ENCODE results near the gene NFATC2.

The NFATC2 gene

DNA sequence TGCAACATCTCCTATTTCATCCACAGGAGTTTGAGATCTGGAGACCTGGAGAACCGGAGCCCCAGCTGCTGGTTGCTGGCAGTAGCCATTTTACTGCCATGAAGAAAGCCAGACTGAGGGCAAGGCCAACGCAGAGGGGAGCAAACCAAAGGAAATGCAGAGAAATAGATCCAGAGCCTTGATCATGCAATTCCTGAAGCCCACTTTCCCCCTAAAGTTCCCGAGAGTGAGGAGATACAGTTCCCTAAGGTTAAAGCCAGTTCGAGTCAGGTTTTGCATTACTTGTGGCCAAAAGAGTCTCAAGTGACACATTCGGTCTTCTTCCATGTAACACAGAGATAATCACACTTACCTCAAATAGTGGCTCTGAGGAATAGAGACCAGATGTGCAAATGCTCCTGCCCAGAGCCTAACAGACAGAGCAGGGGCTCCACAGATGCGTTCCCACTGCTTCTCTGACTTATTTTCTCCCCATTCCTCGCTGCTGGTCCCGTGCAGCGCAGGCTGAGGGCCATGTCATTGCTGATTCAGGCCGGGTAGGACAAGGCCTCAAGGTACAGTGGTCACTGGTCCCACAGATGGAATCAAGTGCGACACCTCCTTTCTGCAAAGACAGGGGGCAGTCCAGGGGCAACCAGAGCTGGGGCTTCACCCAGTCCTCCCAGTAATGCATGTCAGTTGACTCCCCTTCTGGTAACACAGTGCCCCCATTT, 35.1 kb upstream of the NFATC2 start:
- in situ Hi-C loops (cut with HindIII; ENCODE audit: low sequenced_read_pairs) = no loop called here
- TF ChIP-seq, protein P1, sequence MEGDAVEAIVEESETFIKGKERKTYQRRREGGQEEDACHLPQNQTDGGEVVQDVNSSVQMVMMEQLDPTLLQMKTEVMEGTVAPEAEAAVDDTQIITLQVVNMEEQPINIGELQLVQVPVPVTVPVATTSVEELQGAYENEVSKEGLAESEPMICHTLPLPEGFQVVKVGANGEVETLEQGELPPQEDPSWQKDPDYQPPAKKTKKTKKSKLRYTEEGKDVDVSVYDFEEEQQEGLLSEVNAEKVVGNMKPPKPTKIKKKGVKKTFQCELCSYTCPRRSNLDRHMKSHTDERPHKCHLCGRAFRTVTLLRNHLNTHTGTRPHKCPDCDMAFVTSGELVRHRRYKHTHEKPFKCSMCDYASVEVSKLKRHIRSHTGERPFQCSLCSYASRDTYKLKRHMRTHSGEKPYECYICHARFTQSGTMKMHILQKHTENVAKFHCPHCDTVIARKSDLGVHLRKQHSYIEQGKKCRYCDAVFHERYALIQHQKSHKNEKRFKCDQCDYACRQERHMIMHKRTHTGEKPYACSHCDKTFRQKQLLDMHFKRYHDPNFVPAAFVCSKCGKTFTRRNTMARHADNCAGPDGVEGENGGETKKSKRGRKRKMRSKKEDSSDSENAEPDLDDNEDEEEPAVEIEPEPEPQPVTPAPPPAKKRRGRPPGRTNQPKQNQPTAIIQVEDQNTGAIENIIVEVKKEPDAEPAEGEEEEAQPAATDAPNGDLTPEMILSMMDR (IDR thresholded peaks at IDR 0.05; ENCODE audit: low read depth, low read length) = no peak
- no peak overlapping the region for H3K4me3 ChIP-seq (ENCODE audit: low read depth, low read length)
- DNase-seq (ENCODE audit: low read depth, low spot score) = no peak

DNA sequence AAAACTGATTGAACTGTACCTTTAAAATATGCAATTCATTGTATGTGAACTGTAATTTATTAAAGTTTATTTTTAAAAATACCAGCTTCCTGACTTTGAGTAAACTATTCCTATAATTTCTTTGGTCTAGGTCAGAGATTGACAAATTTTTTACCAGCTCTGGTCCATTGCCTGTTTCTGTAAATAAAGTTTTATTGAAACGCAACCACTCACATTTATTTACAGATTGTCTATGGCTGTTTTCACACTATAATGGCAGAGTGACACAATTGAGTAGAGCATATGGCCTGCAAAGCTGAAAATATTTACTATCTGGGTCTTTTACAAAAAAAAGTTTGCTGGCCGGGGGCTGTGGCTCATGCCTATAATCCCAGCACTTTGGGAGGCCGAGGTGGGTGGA, 33.0 kb upstream of the NFATC2 start:
- in situ Hi-C loops (cut with HindIII; ENCODE audit: low sequenced_read_pairs) = no loop called here
- H3K4me3 ChIP-seq (ENCODE audit: low read depth, low read length) = no peak overlapping the region
- no peak for DNase-seq (ENCODE audit: low read depth, low spot score)
- TF ChIP-seq, protein P1 (IDR thresholded peaks at IDR 0.05; ENCODE audit: low read depth, low read length) = no peak

DNA sequence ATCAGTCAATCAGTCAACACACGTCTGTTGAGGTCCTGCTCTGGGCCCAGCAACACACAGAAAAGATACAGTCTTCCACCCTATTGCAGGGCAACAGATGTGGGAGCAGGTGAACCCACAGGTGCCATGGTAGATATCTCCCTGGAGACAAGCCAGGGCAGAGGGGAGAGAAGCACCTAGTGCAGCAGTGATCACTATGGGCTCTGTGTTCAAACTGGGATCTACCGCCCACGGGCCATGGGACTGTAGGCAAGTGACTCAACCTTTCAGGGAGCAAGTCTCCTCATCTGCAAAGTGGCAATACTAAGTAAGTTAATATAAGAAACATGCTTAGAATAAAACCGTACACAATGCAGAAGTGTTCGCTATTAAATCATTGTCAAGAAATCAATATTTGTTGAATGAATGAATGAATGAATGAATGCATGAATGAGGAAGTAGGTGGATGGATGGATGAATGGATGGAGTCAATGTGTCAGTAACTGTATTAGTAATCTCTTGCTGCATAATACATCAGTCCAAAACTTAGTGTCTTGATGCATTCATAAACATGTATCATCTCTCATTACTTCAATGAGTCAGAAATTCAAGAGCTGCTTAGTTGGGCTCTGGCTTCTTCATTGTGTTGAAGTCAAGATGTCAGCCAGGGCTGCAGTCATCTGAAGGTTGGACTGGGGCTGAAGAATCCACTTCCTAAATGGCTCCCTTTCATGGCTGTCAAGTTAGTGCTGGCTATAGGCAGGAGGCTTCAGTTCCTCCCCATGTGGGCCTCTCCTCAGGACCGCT, 31.9 kb upstream of the NFATC2 start:
- TF ChIP-seq, protein P1 (IDR thresholded peaks at IDR 0.05; ENCODE audit: low read depth, low read length) = no peak
- DNase-seq (ENCODE audit: low read depth, low spot score) = no peak
- no peak overlapping the region for H3K4me3 ChIP-seq (ENCODE audit: low read depth, low read length)
- in situ Hi-C loops (cut with HindIII; ENCODE audit: low sequenced_read_pairs) = no loop called here

DNA sequence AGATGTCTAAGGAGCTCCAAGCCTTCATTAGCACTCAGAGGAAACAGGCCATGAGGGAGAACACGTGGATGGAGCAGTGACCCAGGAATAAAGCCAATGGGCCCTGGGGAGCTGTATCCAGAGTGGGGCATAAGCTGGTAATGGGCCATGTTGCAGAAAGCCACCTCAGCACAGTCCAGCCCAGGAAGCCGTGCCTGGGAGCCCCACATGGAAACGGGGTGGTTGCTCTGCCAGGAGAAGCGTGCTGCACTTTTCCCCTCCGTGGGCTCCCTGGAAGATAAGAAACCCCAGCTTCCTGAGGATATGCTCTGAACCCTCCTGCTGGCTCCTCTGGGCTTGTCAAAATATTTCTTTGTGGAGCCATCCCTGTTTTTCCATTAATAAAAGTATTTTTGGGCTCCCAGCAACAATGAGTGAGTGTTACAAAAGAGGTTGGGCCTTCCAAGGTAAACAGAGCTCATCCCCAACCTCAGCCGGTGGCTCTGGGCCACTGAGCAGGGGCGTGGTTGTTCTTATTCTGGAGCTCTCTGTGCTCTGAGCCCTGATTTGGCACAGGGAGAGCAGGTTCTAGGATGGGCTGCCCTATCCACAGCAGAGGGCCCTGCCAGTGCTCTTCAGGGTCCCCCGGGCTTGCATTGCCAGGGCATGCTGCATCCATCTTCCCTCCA, 31.2 kb upstream of the NFATC2 start:
- no peak for DNase-seq (ENCODE audit: low read depth, low spot score)
- no peak overlapping the region for H3K4me3 ChIP-seq (ENCODE audit: low read depth, low read length)
- TF ChIP-seq, protein P1 (IDR thresholded peaks at IDR 0.05; ENCODE audit: low read depth, low read length) = no peak
- in situ Hi-C loops (cut with HindIII; ENCODE audit: low sequenced_read_pairs) = no loop called here

DNA sequence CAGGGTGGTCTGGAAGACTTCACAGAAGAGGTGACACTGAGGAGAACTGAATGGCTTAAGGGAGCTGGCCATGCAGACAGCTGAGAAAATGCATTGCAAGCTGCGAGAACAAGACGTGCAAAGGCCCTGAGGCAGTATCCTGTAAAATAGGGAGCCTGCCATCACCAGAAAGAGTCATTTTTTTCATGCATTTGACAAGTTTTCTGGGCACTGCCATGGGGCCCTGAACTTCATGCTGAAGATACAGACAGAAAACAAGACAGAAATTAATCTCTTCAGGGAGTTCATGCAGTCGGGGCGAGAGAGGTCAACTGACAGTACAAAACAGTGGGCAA, 28.9 kb upstream of the NFATC2 start:
- no peak for DNase-seq (ENCODE audit: low read depth, low spot score)
- in situ Hi-C loops (cut with HindIII; ENCODE audit: low sequenced_read_pairs) = no loop called here
- H3K4me3 ChIP-seq (ENCODE audit: low read depth, low read length) = no peak overlapping the region
- TF ChIP-seq, protein P1 (IDR thresholded peaks at IDR 0.05; ENCODE audit: low read depth, low read length) = no peak

DNA sequence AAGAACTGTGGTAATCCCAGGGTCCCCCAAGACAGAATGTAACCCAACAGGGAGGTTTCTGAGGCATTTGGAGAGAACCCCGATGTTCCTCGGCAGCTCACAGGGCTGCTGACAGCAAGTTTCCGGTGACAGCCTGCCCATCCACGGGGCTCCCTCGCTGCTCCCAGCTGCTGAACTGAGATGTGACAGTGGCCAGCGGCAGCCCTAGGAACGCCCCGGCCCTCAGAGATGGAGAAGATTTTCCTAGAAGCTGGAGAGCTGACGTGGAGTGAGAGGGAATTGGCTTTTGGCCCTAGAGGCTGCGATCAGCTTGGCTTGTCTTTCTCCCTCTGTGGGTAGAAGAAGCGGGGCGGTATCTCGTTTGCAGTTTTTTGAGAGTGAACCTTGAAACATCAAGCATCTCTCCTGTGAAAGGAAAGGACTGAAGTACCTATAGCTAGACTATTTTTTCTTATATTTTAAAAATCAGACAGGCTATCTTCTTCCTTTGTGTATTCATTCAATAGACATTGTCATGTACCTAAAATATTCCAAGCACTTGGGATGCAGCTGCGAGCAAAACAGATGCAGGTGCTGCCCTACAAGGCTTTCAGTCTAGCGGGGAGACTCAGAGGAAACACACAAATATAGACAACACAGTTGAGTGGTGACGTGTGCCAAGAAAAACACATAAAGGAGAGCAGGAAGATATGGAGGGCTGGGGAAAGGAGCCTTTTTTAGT, 28.4 kb upstream of the NFATC2 start:
- DNase-seq (ENCODE audit: low read depth, low spot score) = no peak

More for the DNA sequence above, 28.4 kb upstream of the NFATC2 start:
- no peak overlapping the region for H3K4me3 ChIP-seq (ENCODE audit: low read depth, low read length)
- in situ Hi-C loops (cut with HindIII; ENCODE audit: low sequenced_read_pairs) = no loop called here
- TF ChIP-seq, protein P1 (IDR thresholded peaks at IDR 0.05; ENCODE audit: low read depth, low read length) = no peak
